HL-60 (cell line): Measurements from ENCODE around the gene HIGD2A.

Experiments
- GABPA ChIP-seq: IDR thresholded peaks from 2 replicates; pipeline ENCODE4 v1.6.1; 2012; ENCODE audit warnings: low read depth
- POLR2AphosphoS5 ChIP-seq: IDR thresholded peaks from 2 replicates; pipeline ENCODE4 v1.6.1; 2012; ENCODE audit warnings: low read depth
- TF ChIP-seq, protein P1 (sequence below): IDR thresholded peaks from one replicate; pipeline ENCODE4 v1.5.1; 2011; ENCODE audit warnings: low read length, control low read depth, inconsistent platforms; ENCODE audit not compliant: insufficient read depth

DNA sequence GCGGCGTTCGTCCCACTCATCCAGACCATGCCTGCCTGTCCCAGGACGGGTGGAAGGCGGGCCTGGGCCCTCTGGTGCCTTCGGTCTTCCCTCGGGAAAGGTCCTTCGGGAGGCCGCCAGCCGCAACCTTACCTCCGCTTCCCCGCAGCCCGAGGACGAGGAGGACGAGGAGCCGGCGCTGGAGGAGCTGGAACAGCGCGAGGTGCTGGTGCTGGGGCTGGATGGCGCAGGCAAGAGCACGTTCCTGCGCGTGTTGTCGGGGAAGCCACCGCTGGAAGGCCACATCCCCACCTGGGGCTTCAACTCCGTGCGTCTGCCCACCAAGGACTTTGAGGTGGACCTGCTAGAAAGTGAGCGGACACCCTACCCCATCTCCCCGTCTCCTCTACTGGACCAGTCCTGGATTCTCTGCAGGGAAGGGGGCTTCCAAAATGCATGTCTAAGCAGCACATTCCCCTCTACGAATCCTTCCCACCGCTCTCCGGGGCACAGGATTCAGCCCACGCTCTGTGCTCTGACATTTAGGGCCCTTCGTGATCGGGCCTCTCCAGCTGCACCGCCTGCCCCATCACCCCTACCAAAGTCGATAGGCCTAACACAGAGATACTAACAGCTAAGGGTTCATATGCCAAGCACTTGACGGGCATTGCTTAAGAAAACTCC lies 22.2 kb upstream of the HIGD2A start:
- TF ChIP-seq, protein P1, sequence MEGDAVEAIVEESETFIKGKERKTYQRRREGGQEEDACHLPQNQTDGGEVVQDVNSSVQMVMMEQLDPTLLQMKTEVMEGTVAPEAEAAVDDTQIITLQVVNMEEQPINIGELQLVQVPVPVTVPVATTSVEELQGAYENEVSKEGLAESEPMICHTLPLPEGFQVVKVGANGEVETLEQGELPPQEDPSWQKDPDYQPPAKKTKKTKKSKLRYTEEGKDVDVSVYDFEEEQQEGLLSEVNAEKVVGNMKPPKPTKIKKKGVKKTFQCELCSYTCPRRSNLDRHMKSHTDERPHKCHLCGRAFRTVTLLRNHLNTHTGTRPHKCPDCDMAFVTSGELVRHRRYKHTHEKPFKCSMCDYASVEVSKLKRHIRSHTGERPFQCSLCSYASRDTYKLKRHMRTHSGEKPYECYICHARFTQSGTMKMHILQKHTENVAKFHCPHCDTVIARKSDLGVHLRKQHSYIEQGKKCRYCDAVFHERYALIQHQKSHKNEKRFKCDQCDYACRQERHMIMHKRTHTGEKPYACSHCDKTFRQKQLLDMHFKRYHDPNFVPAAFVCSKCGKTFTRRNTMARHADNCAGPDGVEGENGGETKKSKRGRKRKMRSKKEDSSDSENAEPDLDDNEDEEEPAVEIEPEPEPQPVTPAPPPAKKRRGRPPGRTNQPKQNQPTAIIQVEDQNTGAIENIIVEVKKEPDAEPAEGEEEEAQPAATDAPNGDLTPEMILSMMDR = no peak
- TF ChIP-seq GABPA (no peak), POLR2AphosphoS5 (no peak)
